ENCODE measurements around the gene LIFR.

Gene LIFR

DNA sequence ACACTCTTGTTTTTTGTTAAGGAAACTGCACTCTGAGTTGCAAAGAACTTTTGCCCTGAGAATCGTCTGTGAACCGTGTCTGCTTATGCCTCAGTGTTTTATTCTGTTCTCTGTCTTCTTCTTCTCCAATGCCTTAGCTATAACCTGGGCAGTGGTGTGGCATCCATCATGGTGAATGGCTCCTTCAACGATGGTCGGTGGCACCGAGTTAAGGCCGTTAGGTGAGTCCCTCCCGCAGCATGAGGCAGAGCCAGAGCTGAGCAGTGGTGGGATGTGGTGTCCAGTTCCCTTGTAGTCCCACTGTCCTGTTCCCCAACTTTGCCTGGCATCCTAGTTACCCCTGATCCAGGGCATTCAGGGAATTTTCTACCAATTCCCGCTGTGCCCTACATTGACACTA lies 98.3 kb downstream of the LIFR start:
- H3K36me3 ChIP-seq (ENCODE audit: insufficient read depth, low read length) = no peaks in the 10 kb centered on the region
- no peaks in the 10 kb centered on the region for H3K9me3 ChIP-seq (ENCODE audit: low read length)
- no peak overlapping the region for H2AFZ ChIP-seq (ENCODE audit: low read depth, low read length)
- no peaks in the 10 kb centered on the region for H3K4me1 ChIP-seq (ENCODE audit: insufficient read depth, low read length)
- H3K27me3 ChIP-seq (ENCODE audit: insufficient read depth, low read length) = no peaks in the 10 kb centered on the region
- no peak overlapping the region for H3K4me3 ChIP-seq (ENCODE audit: low read length)

DNA sequence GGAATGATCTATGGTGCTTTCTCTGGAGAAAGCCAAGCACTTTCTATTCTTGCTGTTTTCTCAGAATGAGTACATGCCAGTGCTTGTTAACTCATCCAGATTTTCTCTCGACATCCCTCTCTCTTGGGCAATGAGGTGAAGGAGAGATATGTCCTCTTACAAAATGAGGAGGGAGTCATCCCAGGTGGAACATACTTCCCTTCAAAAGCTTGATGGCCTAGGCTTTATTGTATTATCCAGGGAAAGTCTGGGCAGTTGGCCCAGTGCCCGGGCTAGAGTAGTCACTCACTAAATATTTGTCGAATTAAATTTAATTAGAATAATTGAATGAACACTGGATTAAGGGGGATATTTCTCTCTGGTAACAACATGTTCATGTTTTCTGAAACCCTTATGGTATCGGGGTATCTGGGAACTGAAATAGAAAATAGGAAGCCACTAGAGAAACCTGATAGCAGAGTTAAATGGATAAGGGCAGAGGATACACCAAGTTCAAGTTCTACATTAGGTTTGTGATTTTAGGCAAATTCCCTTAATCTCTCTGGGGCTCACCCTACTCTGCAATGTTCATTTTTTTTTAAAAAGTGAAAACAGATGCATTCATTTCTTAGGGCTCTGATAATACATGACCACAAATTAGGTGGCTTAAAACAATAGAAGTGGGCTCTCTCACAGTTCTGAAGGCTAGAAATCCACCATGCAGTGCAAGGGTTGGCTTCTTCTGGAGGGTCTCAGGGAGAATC lies 99.6 kb downstream of the LIFR start:
- H3K4me1 ChIP-seq (ENCODE audit: insufficient read depth, low read length) = no peaks in the 10 kb centered on the region
- no peak overlapping the region for H3K4me3 ChIP-seq (ENCODE audit: low read length)
- no peaks in the 10 kb centered on the region for H3K36me3 ChIP-seq (ENCODE audit: insufficient read depth, low read length)
- H2AFZ ChIP-seq (ENCODE audit: low read depth, low read length) = no peak overlapping the region
- H3K9me3 ChIP-seq (ENCODE audit: low read length) = no peaks in the 10 kb centered on the region
- H3K27me3 ChIP-seq (ENCODE audit: insufficient read depth, low read length) = no peaks in the 10 kb centered on the region

DNA sequence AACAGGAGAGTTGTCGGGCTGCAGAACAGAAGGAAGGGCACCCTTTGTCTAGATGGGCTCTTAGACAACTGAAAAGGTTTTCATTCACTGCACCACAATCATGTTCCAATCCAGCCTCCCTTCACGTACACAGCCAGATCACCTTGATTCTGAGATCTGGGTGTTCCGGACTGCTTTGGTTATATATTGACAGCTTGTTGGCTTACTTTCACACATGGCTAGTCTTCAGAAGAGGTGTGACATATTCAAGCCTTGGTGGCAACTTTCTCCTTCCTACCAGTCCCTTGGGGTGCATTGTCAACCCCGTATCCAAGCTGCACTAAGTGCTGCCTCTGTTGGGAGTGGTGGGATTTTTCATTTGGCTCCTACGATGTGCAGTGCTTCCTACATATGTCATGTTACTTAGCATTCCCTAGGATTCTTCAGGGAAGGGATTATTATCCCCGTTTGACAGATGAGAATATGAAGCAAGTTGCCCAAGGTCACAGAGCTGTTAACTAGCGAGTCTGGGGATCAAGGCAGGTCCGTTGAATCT lies 100.6 kb downstream of the LIFR start:
- H2AFZ ChIP-seq (ENCODE audit: low read depth, low read length) = no peak overlapping the region
- no peaks in the 10 kb centered on the region for H3K9me3 ChIP-seq (ENCODE audit: low read length)
- H3K27me3 ChIP-seq (ENCODE audit: insufficient read depth, low read length) = no peaks in the 10 kb centered on the region
- H3K4me1 ChIP-seq (ENCODE audit: insufficient read depth, low read length) = no peaks in the 10 kb centered on the region
- H3K36me3 ChIP-seq (ENCODE audit: insufficient read depth, low read length) = no peaks in the 10 kb centered on the region
- no peak overlapping the region for H3K4me3 ChIP-seq (ENCODE audit: low read length)

DNA sequence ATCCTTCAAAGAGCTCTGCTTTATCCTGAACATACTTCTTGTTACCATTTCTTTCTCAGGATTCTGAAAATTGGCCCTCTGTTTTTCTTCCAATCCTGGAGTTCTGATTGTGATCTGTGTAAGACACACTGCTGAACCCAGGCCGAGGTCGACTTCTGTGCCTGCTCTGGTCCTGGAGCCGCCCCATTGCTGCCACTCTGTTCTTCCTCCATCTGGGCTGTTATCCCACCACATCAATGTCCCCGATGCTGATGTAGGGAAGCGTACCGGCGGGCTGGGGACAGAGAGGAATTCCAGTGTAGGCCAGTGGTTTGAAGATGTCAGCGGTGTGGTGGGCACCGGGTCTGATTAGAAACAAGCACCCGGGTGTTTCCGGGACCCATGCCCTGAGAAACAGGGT lies 102.5 kb downstream of the LIFR start:
- Histone ChIP-seq H3K27me3 (ENCODE audit: insufficient read depth, low read length) (no peaks in the 10 kb centered on the region), H3K4me1 (ENCODE audit: insufficient read depth, low read length) (no peaks in the 10 kb centered on the region), H3K9me3 (ENCODE audit: low read length) (no peaks in the 10 kb centered on the region), H2AFZ (ENCODE audit: low read depth, low read length) (no peak overlapping the region), H3K36me3 (ENCODE audit: insufficient read depth, low read length) (no peaks in the 10 kb centered on the region), H3K4me3 (ENCODE audit: low read length) (no peak overlapping the region)

DNA sequence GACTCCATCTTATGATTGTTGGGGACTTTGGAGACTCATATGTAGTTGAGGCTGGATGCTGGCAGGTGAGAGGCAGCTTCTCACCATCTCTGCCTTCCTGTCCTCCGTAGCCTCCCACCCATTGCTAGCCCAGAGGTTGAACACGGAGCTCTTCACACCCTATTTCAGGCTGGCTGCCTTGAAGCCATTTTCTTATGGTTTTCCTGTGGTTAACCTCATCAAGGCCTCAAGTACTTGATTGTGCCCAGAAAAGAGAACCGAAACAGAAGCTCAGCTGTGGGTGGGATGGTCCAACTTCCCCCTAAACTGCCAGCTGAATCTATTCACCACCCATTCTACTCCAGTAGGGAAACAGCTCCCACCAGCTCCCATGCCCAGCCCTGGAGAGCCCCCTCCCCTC lies 102.9 kb downstream of the LIFR start:
- Histone ChIP-seq H3K27me3 (ENCODE audit: insufficient read depth, low read length) (no peaks in the 10 kb centered on the region), H2AFZ (ENCODE audit: low read depth, low read length) (no peak overlapping the region), H3K4me1 (ENCODE audit: insufficient read depth, low read length) (no peaks in the 10 kb centered on the region), H3K4me3 (ENCODE audit: low read length) (no peak overlapping the region), H3K36me3 (ENCODE audit: insufficient read depth, low read length) (no peaks in the 10 kb centered on the region), H3K9me3 (ENCODE audit: low read length) (no peaks in the 10 kb centered on the region)

DNA sequence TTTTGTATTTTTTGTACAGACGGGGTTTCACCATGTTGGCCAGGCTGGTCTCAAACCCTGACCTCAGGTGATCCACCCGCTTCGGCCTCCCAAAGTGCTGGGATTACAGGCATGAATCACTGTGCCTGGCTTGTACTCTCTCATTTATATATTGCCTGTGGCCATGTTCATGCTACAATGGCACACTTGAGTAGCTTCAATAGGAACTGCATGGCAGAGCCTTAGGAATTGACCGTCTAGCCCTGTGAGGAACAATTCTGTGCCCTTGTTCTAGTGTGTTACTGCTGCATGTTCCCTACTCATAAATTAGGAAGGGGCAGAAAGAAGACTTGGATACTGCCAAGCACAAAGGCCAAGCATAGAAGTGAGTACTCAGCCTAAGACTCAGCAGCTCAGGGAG lies 104.2 kb downstream of the LIFR start:
- Histone ChIP-seq H3K4me3 (ENCODE audit: low read length) (no peak overlapping the region), H2AFZ (ENCODE audit: low read depth, low read length) (no peak overlapping the region), H3K4me1 (ENCODE audit: insufficient read depth, low read length) (no peaks in the 10 kb centered on the region), H3K36me3 (ENCODE audit: insufficient read depth, low read length) (no peaks in the 10 kb centered on the region), H3K9me3 (ENCODE audit: low read length) (no peaks in the 10 kb centered on the region), H3K27me3 (ENCODE audit: insufficient read depth, low read length) (no peaks in the 10 kb centered on the region)

DNA sequence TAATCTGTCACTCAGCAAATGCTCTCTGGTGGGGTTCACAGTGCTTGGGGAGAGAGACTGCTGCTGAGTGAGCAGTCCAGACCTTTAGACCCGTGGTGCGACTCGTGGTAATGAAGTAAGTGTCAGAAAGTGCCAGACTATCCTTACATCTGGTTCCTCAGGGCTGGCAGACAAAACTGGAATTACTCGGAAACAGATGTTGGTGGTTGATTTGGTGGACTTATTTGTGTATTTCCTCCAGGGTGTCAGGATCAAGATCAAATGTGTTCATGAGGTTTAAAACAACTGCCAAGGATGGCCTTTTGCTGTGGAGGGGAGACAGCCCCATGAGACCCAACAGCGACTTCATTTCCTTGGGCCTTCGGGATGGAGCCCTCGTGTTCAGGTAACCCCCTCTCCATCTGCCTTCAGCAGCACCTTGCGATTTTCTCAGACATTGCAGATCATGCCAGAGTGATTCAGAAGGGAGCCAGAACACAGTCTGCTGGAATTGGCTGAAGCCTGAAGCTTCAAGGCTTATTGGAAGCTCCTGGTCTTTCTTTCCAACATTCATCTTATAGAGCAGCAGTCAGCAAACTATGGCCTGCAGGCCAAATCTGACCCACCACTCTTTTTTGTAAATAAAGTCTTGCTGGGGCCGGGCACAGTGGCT lies 105.2 kb downstream of the LIFR start:
- Histone ChIP-seq H2AFZ (ENCODE audit: low read depth, low read length) (no peak overlapping the region), H3K36me3 (ENCODE audit: insufficient read depth, low read length) (no peaks in the 10 kb centered on the region), H3K27me3 (ENCODE audit: insufficient read depth, low read length) (no peaks in the 10 kb centered on the region), H3K4me3 (ENCODE audit: low read length) (no peak overlapping the region), H3K9me3 (ENCODE audit: low read length) (no peaks in the 10 kb centered on the region), H3K4me1 (ENCODE audit: insufficient read depth, low read length) (no peaks in the 10 kb centered on the region)

DNA sequence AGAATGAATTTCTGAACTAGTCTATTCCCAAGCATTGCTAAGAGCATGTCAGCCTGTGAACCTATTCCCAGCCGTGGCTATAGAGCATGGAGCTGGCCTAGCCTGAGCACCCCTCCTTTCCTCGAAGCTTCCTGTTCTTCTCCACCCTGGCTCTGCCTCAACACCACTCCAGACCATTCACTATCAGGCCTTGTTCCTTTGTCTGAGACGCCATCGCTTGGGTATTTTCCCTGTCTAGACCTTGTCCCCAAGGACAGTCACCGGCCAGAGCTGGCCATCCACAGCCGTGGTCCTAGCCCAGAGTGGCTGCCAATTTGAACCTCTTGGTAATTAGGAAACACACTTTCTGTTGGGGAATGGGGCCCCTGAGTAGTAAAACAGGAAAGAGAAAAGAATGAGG lies 105.8 kb downstream of the LIFR start:
- Histone ChIP-seq H3K36me3 (ENCODE audit: insufficient read depth, low read length) (no peaks in the 10 kb centered on the region), H3K4me1 (ENCODE audit: insufficient read depth, low read length) (no peaks in the 10 kb centered on the region), H3K9me3 (ENCODE audit: low read length) (no peaks in the 10 kb centered on the region), H2AFZ (ENCODE audit: low read depth, low read length) (no peak overlapping the region), H3K4me3 (ENCODE audit: low read length) (no peak overlapping the region), H3K27me3 (ENCODE audit: insufficient read depth, low read length) (no peaks in the 10 kb centered on the region)

DNA sequence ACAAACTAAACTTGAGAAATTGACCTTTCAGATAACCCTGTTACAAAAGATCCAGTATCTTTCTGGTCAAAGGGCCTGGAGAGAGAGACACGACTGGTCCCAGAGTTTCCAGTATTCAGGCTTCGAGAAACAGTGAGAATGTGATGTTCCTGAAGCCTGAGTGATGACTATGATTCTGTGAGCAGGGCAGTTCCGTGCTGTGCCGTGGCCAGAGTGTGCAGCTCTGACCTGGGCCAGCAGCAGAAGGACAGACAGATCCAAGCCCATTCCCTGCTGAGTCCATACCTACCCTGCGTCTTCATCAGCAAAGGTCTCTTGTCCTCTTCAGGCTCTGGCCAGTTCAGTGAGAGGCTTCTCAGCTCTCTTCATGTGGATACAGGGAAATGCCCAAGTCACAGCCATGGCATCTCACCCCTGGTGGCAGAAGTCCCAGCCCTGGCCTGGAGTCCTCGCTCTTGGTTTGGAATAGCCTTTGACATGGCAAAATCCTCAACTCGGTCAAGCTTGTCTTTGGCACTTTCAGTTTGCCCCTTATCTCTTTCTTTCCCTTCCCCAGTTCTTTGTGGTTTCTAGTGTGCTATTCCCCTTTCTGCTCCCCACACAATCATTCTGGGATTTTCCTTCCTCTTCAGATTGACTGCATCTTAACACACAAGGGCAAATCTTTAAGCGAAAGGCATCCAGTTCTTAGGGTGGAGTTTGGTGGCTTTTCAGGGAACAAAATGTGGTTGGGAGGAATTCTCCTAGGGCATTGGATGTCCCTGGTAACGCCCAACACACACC lies 107.7 kb downstream of the LIFR start:
- Histone ChIP-seq H3K9me3 (ENCODE audit: low read length) (no peaks in the 10 kb centered on the region), H2AFZ (ENCODE audit: low read depth, low read length) (no peak overlapping the region), H3K27me3 (ENCODE audit: insufficient read depth, low read length) (no peaks in the 10 kb centered on the region), H3K36me3 (ENCODE audit: insufficient read depth, low read length) (no peaks in the 10 kb centered on the region), H3K4me3 (ENCODE audit: low read length) (no peak overlapping the region), H3K4me1 (ENCODE audit: insufficient read depth, low read length) (no peaks in the 10 kb centered on the region)

DNA sequence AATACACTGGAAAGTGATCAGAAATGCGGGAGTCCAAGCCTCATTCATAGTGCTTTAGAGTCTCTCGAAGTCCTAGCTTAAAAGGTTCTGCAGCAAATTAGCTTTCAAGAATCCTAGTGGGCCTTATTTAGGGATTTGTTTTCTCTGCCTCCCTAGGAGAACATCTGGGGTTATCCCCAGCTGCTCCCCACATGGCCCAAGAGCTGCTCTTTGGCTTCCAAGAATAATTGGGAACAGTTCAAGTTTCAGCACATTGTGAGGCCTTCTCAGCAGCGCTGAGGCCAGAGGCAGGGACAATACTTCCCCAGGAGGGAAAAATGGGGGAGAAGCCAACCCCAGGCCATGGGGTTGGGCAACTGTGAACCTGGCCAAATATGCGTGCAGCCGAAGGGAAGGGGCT lies 108.7 kb downstream of the LIFR start:
- no peaks in the 10 kb centered on the region for H3K36me3 ChIP-seq (ENCODE audit: insufficient read depth, low read length)
- no peak overlapping the region for H3K4me3 ChIP-seq (ENCODE audit: low read length)

DNA sequence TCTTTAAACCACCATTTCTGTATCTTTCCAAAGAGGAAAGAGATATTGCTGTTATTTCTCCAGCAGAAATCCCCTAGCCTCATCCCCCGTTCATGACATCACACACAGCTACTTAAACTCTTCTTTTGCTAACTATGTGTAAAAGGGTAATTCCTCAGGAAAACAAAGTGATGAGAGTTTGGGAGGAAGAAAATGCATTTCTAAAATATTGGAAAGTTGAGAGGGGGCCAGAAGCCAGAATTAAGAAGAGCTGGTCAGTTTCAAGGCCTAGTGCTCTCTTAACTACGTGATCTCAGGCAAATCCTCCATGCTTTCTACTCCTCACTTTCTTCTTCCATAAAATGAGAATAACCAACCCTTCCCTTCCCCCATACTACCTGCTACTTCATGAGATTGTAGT lies 109.4 kb downstream of the LIFR start:
- H2AFZ ChIP-seq (ENCODE audit: low read depth, low read length) = no peak overlapping the region
- no peak overlapping the region for H3K4me3 ChIP-seq (ENCODE audit: low read length)
- no peaks in the 10 kb centered on the region for H3K36me3 ChIP-seq (ENCODE audit: insufficient read depth, low read length)
- no peaks in the 10 kb centered on the region for H3K4me1 ChIP-seq (ENCODE audit: insufficient read depth, low read length)
- no peaks in the 10 kb centered on the region for H3K27me3 ChIP-seq (ENCODE audit: insufficient read depth, low read length)
- no peaks in the 10 kb centered on the region for H3K9me3 ChIP-seq (ENCODE audit: low read length)

More for the DNA sequence above, 108.7 kb downstream of the LIFR start:
- H3K27me3 ChIP-seq (ENCODE audit: insufficient read depth, low read length) = no peaks in the 10 kb centered on the region
- no peaks in the 10 kb centered on the region for H3K9me3 ChIP-seq (ENCODE audit: low read length)
- H3K4me1 ChIP-seq (ENCODE audit: insufficient read depth, low read length) = no peaks in the 10 kb centered on the region
- H2AFZ ChIP-seq (ENCODE audit: low read depth, low read length) = no peak overlapping the region

DNA sequence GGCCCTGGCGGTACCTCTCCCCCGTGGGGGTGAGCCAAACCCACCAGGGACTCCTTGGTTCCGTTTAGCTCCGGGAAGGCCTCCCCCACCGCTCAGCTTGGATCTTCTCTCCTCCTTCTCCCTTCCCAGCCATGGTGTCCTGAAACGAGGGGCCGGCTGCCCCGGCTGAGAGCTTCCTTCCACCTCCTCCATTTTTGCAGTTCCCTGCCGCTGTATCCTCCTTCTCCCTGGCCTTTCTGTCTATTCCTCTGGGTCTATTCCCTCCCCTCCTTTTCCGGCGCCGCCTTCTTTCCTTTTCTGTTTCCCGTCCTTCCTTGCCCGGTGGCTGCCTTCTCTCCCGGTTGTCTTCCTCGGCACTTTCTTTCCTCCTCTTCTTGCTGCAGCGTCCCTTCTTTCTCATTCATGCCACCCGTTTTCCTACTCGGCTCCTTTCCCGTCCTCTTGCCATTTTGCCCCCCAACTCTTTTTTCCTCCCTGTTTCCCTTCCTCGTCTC lies 110.4 kb downstream of the LIFR start:
- Histone ChIP-seq H3K9me3 (ENCODE audit: low read length) (no peaks in the 10 kb centered on the region), H2AFZ (ENCODE audit: low read depth, low read length) (no peak overlapping the region), H3K4me3 (ENCODE audit: low read length) (no peak overlapping the region), H3K27me3 (ENCODE audit: insufficient read depth, low read length) (no peaks in the 10 kb centered on the region), H3K4me1 (ENCODE audit: insufficient read depth, low read length) (no peaks in the 10 kb centered on the region), H3K36me3 (ENCODE audit: insufficient read depth, low read length) (no peaks in the 10 kb centered on the region)

Measured in neuron (in vitro differentiated cells).